GM19452 (cell line): ENCODE measurements around the gene RGS1.

Experiments
- ATAC-seq: cut with Tn5 transposase; IDR thresholded peaks from one replicate; pipeline ENCODE4 v1.9.1; 2021; ENCODE audit not compliant: unreplicated experiment

The RGS1 gene

DNA sequence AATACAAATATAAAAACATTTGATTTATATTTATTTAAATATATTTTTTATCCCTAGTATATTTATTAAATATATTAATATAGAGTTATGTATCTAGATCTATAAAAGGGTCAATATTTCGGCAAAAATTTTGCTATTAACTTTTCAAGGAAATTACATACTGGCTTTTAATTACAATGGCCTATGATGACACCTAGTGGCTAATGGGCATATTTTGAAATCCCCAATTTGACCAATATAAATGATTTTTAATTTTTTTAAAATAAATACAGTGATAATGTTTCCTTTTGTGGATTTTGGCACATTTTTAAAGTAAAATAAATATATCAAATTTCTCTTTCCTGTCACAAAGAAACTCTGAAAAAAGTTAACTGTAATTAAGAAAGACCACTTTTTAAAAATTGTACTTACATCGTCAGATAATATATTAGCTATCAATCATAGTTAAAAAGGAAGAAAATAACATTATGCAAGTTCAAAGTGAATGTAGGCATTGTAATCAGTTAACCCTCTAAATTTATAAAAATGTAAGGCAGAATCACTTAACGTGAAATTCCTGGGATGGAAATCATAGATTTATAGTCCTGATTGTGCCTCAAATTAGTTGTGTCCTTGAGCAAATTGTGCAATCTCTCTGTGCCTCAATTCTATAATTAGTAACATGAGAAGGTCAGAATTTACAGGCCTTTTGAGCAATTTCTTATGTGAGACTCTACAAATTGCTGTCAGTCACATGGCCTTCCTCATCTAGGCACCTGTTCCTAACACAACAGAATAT is 34.7 kb downstream of the RGS1 start:
- no peak for ATAC-seq

DNA sequence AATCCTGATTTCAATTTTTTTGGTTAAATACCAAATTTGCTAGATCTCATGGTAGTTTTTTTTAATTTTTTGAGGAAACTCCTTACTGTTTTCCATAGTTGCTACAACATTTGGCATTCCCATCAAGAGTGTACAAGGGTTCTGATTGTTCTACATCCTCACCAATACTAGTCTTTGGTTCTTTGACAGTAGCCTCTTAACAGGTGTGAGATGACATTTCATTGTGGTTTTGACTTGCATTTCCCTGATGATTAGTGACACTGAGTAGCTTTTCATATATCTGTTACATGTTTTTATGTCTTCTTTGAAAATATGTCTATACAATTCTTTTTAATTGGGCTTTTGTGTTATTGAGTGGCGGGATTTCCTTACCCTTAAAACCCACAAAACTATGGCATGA is 39.5 kb downstream of the RGS1 start:
- ATAC-seq, result peak; percentile 67

DNA sequence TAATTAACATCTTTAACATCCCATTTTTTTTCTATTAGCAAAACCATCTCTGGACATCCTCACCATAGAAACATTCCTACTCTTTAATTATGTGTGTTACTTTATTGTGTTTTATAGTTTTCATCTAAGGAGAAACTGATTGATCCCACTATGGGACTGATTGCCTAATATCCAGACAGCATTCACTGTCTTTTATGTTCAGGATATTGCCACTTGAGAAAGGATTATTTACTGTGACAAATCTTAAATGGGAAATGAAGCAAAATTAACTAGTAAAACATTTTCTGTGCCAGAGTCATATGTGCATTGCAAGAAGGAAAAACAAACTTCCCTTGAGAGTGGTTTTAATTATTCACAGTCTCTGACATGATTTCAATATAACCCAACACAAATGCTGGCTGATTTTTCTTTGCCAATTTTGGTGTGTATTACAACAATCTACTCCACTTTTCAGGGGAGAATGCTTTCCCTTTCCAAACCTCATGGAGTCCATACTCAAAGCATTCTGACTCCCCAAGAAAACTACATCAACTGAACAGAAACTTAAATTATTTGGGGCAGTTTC is 44.6 kb downstream of the RGS1 start:
- no peak for ATAC-seq

DNA sequence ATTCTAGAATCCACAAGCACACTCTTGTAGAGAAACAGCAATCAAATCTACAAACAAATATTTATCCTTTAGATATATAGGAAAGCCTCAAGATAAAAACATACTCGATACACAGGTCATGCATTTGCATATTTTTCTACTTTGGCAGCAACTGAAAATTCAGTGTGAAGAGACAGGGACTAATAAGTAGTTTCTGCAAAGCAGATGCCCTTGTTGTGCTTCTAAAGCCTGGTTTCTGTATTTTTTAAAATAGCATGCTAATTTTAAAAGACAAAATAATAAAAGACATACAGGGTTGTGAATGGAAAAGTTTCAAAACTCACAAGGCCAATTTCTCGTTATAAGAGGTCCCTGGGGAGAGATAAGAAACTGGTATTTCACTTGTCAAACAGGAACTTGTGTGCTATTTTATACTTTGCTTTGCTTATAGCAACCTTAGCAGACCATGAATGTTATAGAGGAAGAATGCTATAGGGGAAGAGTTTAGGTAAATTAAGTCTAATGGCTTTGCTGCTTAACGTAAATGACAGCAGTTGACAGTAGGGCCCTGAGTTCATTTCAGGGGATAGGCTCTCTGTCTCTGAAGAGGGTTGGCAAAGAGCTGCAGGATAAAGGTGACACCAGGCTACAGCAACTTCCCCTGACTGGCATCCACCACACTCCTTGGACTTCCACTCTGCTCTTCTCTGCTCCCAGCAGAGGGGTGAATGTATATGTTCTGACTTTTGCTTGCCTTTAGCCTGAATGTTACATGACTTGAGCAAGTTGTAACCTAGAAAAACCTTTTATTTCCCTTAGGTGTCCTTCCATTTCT is 51.0 kb downstream of the RGS1 start:
- ATAC-seq, result peak; percentile 91

DNA sequence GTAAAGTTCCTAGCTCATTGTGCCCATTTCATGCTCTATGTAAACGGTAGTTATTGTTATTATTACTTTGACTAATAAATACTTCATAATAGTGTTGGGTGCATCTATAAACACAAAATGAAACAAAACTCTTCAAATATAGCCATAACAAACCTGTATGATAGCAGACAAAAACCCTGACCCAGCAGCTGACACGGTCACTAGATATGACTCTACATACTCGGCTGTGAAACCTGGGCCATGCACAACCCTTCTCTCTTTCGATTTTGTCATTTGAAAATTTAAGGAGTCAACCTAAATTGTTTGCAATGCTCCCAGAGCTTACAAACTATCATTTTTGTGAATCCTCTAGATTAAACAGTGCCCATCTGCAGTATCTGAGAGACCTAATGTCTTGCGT is 52.3 kb downstream of the RGS1 start:
- no peak for ATAC-seq

DNA sequence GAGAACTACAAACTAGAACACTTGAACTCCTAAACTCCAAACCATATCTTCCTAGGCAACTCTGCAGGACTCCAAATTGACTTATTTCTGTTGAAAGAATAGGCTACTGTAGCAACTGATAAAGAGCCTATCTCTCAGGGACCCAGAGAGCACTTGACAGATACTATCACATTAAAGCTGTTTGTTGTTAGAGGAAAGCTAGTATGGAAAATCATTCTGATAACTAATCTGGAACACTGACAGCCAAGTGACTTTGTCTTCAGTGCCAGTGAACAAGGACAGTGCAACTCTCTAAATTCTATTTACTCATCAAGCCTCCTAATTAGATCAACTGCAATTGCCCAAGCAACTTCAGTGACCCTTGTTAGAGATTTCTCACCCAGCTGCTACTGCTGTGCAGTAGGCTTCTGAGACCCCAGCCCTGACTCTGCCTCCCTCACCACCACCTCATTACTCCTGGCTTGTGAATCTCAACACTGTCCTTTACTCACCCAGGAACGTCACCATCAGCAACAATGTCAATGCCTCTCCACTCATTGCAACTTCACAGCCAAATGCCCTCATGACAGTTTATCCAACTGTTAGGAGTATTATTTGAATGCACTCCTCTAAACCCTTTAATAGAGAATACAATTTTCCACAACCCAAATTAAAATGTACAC is 53.0 kb downstream of the RGS1 start:
- no peak for ATAC-seq

DNA sequence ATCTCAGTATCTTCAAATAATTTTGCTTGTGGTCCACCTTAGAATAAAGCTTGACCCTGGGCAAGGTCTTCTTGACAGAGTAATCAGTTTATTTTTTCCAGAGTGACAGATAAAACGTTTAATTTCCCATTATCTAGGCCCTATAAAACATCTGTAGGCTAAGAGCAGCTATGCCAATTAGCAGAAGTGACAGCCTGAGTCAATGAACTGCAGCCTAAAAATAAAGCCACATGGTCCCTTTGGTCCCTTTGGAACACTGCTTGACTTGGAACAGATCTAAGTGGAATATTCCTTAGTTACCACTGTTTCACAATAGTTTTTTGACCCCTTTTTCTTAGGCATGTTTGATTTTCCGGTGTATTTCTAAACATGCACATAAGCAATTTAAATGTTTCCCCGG is 54.0 kb downstream of the RGS1 start:
- ATAC-seq, result no peak
